PC-9 (cell line): ENCODE measurements around the gene SLC35E2B. TPM values are rescaled to one million over a fixed set of nuclear protein-coding genes. Genes with fewer than 3 reads are reported as not detected.

ENCODE experiments used
- BruUV-seq: library from RNA; stranded (reverse); fragments of 400-500 nt; replicated peaks from 2 replicates; lab custom pipeline; 2021; lab: Mats Ljungman, UMichigan
- CTCF ChIA-PET: fragments of 300-600 bp; sonication (Branson Sonifier 250); formaldehyde crosslinking; loops from one replicate; lab custom pipeline; 2022; ENCODE audit warnings: antibody characterized with exemption; lab: Charles Lee
- POLR2A ChIA-PET: fragments of 300-600 bp; sonication (Branson Sonifier 250); formaldehyde crosslinking; loops from one replicate; lab custom pipeline; 2022; ENCODE audit warnings: antibody characterized with exemption; ENCODE audit not compliant: unreplicated experiment; lab: Charles Lee
- DNase-seq, 2 experiments: peaks; one replicate each; pipeline versions ENCODE4 v3.0.0 to v3.0.0-alpha.2; 2015 to 2022; ENCODE audit warnings: mixed read lengths in 1 of 2
- H2AFZ ChIP-seq: fragments of 200-600 bp; sonication (generic); 2 replicates; pipeline ENCODE4 v1.8.1; 2017; ENCODE audit warnings: antibody characterized with exemption
- H3F3A ChIP-seq: fragments of 200-600 bp; sonication (generic); 2 replicates; pipeline ENCODE4 v1.8.1; 2017; ENCODE audit warnings: antibody characterized with exemption, mild to moderate bottlenecking, low read depth; ENCODE audit not compliant: insufficient read depth
- H3K27ac ChIP-seq: fragments of 200-600 bp; sonication (generic); 2 replicates; pipeline ENCODE4 v1.6.1; 2016; ENCODE audit warnings: mixed run types
- H3K27me3 ChIP-seq: fragments of 200-600 bp; sonication (generic); 2 replicates; pipeline ENCODE4 v1.6.1; 2016; ENCODE audit warnings: low read depth, mixed run types; ENCODE audit not compliant: insufficient read depth
- H3K36me3 ChIP-seq: fragments of 200-600 bp; sonication (generic); 2 replicates; pipeline ENCODE4 v1.6.1; 2016; ENCODE audit warnings: low read depth, mixed run types
- H3K4me1 ChIP-seq: fragments of 200-600 bp; sonication (generic); replicated peaks from 2 replicates; pipeline ENCODE4 v1.6.1; 2016; ENCODE audit warnings: mixed run types; ENCODE audit not compliant: insufficient read depth
- H3K4me2 ChIP-seq: fragments of 200-600 bp; sonication (generic); 2 replicates; pipeline ENCODE4 v1.6.1; 2017; ENCODE audit warnings: mixed run types
- H3K4me3 ChIP-seq: fragments of 200-600 bp; sonication (generic); 2 replicates; pipeline ENCODE4 v1.6.1; 2016; ENCODE audit warnings: mixed run types
- H3K79me2 ChIP-seq: fragments of 200-600 bp; sonication (generic); 2 replicates; pipeline ENCODE4 v1.6.1; 2017; ENCODE audit warnings: low read depth, mixed run types
- H3K9me2 ChIP-seq: fragments of 200-600 bp; sonication (generic); 2 replicates; pipeline ENCODE4 v1.8.1; 2017; ENCODE audit warnings: mild to moderate bottlenecking; ENCODE audit not compliant: insufficient read depth
- H3K9me3 ChIP-seq: fragments of 200-600 bp; sonication (generic); 2 replicates; pipeline ENCODE4 v1.8.1; 2016; ENCODE audit warnings: low read depth; ENCODE audit not compliant: insufficient read depth
- H4K20me1 ChIP-seq: fragments of 200-600 bp; sonication (generic); 2 replicates; pipeline ENCODE4 v1.8.1; 2017; ENCODE audit not compliant: insufficient read depth
- EZH2 ChIP-seq: fragments of 200-600 bp; sonication (generic); IDR thresholded peaks from 2 replicates; pipeline ENCODE4 v1.8.0; 2017; ENCODE audit warnings: antibody characterized with exemption, low read depth
- intact Hi-C: fragments of 100-400 bp; cut with micrococcal nuclease; formaldehyde crosslinking; loops from one replicate; pipeline ENCODE4 v1.10.0; 2022; ENCODE audit not compliant: unreplicated experiment
- total RNA-seq: library from RNA; stranded (reverse); gene quantifications from 2 replicates; pipeline ENCODE4 v1.2.3, GENCODE V29; 2021
- TF ChIP-seq, protein P1 (sequence below): fragments of 200-600 bp; sonication (generic); conservative IDR thresholded peaks from 2 replicates; pipeline ENCODE4 v1.6.1; 2017; ENCODE audit warnings: mixed run types, antibody characterized with exemption, mild to moderate bottlenecking, moderate library complexity

Gene SLC35E2B
- total RNA-seq, 1 experiment from 2014 or later = 55.4 TPM

DNA sequence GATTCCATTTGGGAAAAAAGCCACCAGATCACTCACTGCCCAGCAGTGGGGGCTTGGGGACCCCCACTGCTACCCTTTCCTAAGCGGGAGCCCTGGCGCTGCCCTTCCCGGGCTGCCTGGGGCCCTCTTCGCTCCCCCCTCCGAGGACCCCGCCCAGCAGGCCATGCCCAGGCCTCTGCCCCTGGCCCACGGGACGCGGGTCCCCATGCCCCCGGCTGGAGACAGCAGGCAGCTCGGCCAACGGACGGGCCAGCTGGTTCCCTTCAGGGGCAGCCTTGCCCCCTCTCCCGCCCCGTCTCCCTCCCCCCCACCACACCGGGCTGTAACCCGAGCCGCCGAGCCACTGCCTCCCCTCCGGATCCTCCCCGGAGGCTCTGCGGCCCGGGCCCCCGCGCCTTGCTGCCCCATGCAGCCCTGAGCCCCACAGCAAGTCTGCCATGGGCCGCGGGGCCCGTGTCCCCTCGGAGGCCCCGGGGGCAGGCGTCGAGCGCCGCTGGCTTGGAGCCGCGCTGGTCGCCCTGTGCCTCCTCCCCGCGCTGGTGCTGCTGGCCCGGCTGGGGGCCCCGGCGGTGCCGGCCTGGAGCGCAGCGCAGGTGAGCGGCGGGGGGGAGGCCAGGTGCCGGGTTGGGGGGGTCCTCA lies 60.7 kb downstream of the SLC35E2B start, which contains the start of gene MMP23B:
Gene MMP23B, plus strand, starts transcription at position 392 of the 639 bp plus-strand sequence. Its CDS starts 46 bp downstream, at position 438.
- intact Hi-C loops = no loop called here
- Histone ChIP-seq H3K9me2 (no peaks in the 10 kb centered on the region), H3F3A (no peaks in the 10 kb centered on the region), H2AFZ (no peak within 1 kb of the TSS), H3K4me1 (no peaks in the 10 kb centered on the region), H4K20me1 (no peaks in the 10 kb centered on the region), H3K27me3 (no peaks in the 10 kb centered on the region), H3K9me3 (no peaks in the 10 kb centered on the region), H3K79me2 (no peaks in the 10 kb centered on the region), H3K4me3 (no peak within 1 kb of the TSS), H3K36me3 (no peaks in the 10 kb centered on the region), H3K27ac (no peak within 1 kb of the TSS), H3K4me2 (no peak within 1 kb of the TSS)
- ChIA-PET CTCF (no interaction called here), POLR2A (no interaction called here)
- DNase-seq = no peak
- TF ChIP-seq EZH2 = no peak
- TF ChIP-seq, protein P1, sequence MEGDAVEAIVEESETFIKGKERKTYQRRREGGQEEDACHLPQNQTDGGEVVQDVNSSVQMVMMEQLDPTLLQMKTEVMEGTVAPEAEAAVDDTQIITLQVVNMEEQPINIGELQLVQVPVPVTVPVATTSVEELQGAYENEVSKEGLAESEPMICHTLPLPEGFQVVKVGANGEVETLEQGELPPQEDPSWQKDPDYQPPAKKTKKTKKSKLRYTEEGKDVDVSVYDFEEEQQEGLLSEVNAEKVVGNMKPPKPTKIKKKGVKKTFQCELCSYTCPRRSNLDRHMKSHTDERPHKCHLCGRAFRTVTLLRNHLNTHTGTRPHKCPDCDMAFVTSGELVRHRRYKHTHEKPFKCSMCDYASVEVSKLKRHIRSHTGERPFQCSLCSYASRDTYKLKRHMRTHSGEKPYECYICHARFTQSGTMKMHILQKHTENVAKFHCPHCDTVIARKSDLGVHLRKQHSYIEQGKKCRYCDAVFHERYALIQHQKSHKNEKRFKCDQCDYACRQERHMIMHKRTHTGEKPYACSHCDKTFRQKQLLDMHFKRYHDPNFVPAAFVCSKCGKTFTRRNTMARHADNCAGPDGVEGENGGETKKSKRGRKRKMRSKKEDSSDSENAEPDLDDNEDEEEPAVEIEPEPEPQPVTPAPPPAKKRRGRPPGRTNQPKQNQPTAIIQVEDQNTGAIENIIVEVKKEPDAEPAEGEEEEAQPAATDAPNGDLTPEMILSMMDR = no peak
- no TSS peak for BruUV-seq

DNA sequence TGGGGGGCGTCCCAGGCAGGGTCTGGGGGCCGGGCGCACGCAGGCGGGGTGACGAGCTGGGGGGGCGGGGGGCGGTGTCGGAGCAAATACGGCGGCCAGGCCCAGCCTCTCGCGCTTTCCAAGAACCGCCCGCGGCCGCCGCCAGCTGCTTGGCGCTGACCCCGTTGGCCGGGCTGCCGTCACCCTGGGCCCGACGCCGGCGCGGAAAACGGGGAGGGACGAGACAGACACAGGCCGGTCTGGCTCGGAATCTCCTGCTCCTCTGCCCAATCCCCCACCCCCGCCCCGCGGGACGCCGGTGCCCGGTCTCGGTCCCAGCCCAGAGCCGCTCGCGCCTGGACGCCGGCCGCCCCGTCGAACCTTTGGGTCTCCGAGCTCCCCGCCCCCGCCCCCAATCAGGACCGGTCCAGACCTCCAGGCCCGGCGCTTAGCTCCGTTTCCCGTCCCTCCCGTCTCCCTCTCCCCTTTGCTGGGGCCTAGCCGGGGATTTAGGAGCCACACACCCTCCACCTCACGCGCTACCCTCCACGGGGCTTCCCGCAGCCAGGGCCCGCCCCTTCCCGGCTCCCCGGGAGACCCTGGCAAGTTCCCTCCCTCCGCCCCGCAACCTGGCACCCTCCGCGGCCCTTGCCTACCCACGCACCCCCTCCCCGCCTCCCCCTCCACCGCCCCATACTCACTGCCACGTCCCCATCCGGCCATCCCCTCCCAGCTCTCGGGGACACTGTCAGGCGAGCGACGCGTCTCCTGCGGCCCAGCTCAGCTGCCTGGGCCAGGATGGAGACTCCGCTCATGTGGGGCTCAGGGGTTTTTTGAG lies 61.4 kb downstream of the SLC35E2B start:
- ChIA-PET CTCF (no interaction called here), POLR2A (no interaction called here)
- intact Hi-C loops = no loop called here
- no peak for DNase-seq
- TF ChIP-seq, protein P1 = no peak
- no TSS peak for BruUV-seq
- Histone ChIP-seq H3F3A (no peaks in the 10 kb centered on the region), H3K9me3 (no peaks in the 10 kb centered on the region), H2AFZ (no peak overlapping the region), H3K79me2 (no peaks in the 10 kb centered on the region), H3K4me2 (no peak overlapping the region), H3K4me3 (no peak overlapping the region), H3K4me1 (no peaks in the 10 kb centered on the region), H3K9me2 (no peaks in the 10 kb centered on the region), H3K27me3 (no peaks in the 10 kb centered on the region), H4K20me1 (no peaks in the 10 kb centered on the region), H3K36me3 (no peaks in the 10 kb centered on the region), H3K27ac (no peak overlapping the region)

DNA sequence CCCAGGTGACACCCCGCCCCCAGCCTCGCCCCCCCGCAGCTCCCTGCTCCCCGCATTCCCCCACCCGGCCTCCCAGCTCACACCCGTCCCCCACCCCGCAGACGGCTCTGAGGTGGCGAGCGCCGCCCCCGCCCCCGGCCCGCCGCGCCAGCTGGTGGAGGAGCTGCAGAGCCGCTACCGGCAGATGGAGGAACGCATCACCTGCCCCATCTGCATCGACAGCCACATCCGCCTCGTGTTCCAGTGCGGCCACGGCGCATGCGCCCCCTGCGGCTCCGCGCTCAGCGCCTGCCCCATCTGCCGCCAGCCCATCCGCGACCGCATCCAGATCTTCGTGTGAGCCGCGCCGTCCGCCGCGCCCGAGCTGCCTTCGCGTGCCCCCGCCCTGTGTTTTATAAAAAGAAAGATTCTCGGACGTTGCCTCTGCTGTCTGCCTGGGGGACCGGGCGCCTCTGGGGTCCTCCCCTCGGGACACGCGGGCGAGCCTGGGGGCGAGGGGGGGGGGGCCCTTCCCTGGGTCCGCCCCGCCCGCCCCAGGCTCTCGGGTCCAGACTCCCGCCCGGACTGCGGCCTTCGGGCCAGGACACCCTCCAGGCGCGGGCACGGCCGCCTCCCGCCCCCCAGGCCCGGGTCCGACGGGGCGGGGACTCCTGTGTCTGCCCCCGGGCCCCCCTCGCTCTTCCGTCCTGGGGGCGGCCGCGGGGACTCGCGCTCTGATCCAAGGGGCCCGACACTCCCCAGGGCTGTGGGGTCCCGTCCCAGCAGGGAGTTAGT lies 62.2 kb downstream of the SLC35E2B start:
- POLR2A ChIA-PET = no interaction called here
- no peak overlapping the region for H2AFZ ChIP-seq
- no TSS peak for BruUV-seq
- intact Hi-C loops = no loop called here
- TF ChIP-seq, protein P1 = no peak
- TF ChIP-seq EZH2 = no peak
- no peaks in the 10 kb centered on the region for H3K79me2 ChIP-seq
- no peaks in the 10 kb centered on the region for H3K4me1 ChIP-seq
- H3K9me3 ChIP-seq = no peaks in the 10 kb centered on the region
- CTCF ChIA-PET = no interaction called here
- no peak for DNase-seq
- no peaks in the 10 kb centered on the region for H3K9me2 ChIP-seq
- no peak overlapping the region for H3K4me2 ChIP-seq
- H3K27ac ChIP-seq = no peak overlapping the region
- no peaks in the 10 kb centered on the region for H4K20me1 ChIP-seq
- no peaks in the 10 kb centered on the region for H3K36me3 ChIP-seq
- no peaks in the 10 kb centered on the region for H3F3A ChIP-seq
- no peaks in the 10 kb centered on the region for H3K27me3 ChIP-seq
- H3K4me3 ChIP-seq = no peak overlapping the region
